Iris pigment epithelial cell (primary cell): ENCODE data around the gene FSIP2.
"Not testable (repeated sequence)": the region's sequence is repeated elsewhere in the genome, so short reads cannot be mapped to it uniquely, and the experiment has no call there.

Source experiments
- DNase-seq: peaks from one replicate; pipeline ENCODE4 v3.0.0-alpha.2; 2011; ENCODE audit warnings: low read depth

FSIP2 gene

GRCh38 chr2:185807351-185807750 is 68.7 kb downstream of the FSIP2 start:
- DNase-seq, result no peak

- DNase-seq, result no peak
These were observed 73.0 kb downstream of the FSIP2 start for GRCh38 chr2:185811580-185811979.

GRCh38 chr2:185813707-185814106 is 75.1 kb downstream of the FSIP2 start:
- no peak for DNase-seq

- DNase-seq, result no peak
These were observed 79.4 kb downstream of the FSIP2 start for GRCh38 chr2:185817991-185818390.

GRCh38 chr2:185821467-185821866 is 82.9 kb downstream of the FSIP2 start:
- DNase-seq, result no peak

- DNase-seq, result no peak
These were observed 85.2 kb downstream of the FSIP2 start for GRCh38 chr2:185823773-185824172.

- DNase-seq, result no peak
These were observed 87.0 kb downstream of the FSIP2 start for GRCh38 chr2:185825557-185825956.

GRCh38 chr2:185828326-185828725 is 89.7 kb downstream of the FSIP2 start:
- no peak for DNase-seq

GRCh38 chr2:185833864-185834263 is 95.3 kb downstream of the FSIP2 start:
- no peak for DNase-seq

- DNase-seq, result no peak
These were observed 97.4 kb downstream of the FSIP2 start for GRCh38 chr2:185835974-185836373.

- no peak for DNase-seq
These were observed 116.3 kb downstream of the FSIP2 start for GRCh38 chr2:185854885-185855284.

- no peak for DNase-seq
These were observed 119.1 kb downstream of the FSIP2 start for GRCh38 chr2:185857691-185858090.

- DNase-seq, result peak; percentile 10
These were observed 120.9 kb downstream of the FSIP2 start for GRCh38 chr2:185859506-185859905.

- DNase-seq, result no peak
These were observed 121.7 kb downstream of the FSIP2 start for GRCh38 chr2:185860321-185860720.

GRCh38 chr2:185862657-185863398 is 124.2 kb downstream of the FSIP2 start:
- DNase-seq, result no peak

GRCh38 chr2:185864468-185865260 is 126.1 kb downstream of the FSIP2 start:
- DNase-seq, result not testable (repeated sequence)

- no peak for DNase-seq
These were observed 136.7 kb downstream of the FSIP2 start for GRCh38 chr2:185875136-185875931.

- no peak for DNase-seq
These were observed 137.6 kb downstream of the FSIP2 start for GRCh38 chr2:185876234-185876633.

GRCh38 chr2:185880396-185880795 is 141.8 kb downstream of the FSIP2 start:
- DNase-seq, result no peak
